GOT3 (cell line): ENCODE measurements around the gene MAPK8IP1.

Experiments used
- DNase-seq: peaks from one replicate; lab custom pipeline; 2025; ENCODE audit warnings: mixed read lengths; lab: John Stamatoyannopoulos, UW

Gene MAPK8IP1

DNA sequence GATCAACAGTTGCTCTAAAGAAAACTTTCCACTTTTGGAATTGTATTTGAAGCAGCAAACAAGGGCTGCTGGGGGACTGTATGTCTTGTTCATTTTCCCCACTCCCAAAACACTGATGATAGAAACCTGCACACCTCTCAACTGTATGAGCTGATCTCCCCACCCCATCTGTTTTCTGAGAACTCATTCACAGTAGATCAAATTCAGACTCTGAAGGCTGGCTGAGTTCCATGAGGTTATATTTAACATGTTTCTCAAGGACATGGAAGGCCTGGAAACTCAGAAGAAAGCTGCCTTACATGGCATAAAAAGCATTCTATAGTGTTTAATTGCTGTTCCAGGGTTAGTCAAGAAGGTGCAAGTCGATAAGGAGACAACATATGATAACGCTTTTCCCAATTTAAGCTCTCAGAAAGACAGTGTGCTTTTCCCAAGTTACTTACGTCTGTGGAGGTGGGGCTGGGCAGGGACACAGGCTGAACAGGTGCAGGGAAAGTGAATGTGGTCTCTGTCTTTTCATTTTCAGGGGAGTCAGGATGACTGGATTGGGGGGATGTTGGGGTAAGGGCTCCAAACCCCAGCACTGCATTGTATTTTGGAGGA is 60.0 kb downstream of the MAPK8IP1 start:
- DNase-seq, result no peak

DNA sequence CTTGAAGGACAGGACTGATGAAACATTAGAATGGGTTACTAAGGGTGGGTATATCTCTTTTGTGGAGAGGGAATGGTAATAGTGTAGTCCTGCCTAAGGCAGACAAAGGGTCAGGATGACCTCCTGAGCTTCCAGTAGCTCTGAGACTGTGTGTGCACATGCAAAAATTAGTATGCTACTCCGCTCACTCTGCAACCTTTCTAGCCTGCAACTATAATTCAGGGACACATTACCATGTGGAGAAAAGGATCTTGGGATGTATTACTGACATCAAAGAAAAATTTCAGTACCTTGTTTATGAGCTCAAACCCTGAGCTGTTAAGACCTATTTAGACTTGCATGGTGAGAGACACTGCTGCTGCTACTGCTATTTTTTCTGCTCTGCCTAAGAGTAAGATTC is 62.4 kb downstream of the MAPK8IP1 start:
- DNase-seq, result no peak

- no peak for DNase-seq
These were observed 62.9 kb downstream of the MAPK8IP1 start for GRCh38 chr11:45948356-45948755.

DNA sequence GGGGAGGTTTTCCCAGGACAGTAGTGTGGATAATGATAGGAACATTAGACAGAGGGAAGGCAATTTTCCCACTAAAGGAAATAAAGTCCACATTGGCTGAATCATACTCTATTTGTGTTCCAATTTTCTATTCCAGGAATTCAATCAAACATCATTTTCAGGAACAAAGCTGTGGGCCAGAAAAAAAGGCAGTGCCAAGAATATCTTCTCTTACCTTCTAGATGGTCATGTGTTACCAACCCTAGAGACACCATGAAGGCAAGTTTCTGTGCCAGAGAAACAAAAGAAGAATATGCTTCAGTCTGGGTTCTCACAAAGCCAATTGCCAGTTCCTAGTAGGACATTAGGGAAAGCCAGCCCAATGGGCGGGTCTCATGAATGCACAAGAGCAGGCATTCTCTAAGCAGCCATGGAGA is 64.5 kb downstream of the MAPK8IP1 start:
- no peak for DNase-seq
